HEK293 (cell line): ENCODE measurements around the gene UNC50.

Source experiments
- CTCF ChIA-PET: fragments of 350-600 bp; formaldehyde crosslinking; extraction: SDS; loops from one replicate; lab custom pipeline; 2021; ENCODE audit warnings: antibody characterized with exemption; lab: Yijun Ruan, JAX
- POLR2A ChIA-PET: fragments of 300-600 bp; formaldehyde crosslinking; extraction: SDS; loops from one replicate; lab custom pipeline; 2020; ENCODE audit warnings: antibody characterized with exemption, inconsistent platforms; lab: Yijun Ruan, JAX
- H3K27ac ChIP-seq: fragments of 200-500 bp; sonication (Bioruptor generic); 2 replicates; pipeline ENCODE4 v1.5.1; 2014; ENCODE audit warnings: low read depth, low read length, control low read depth, inconsistent platforms; ENCODE audit errors: extremely low read depth
- H3K36me3 ChIP-seq, 2 experiments: fragments of 200-500 bp in 1 of 2; sonication (Bioruptor generic) in 1 of 2; 1 replicate in 1 of 2; 2 replicates in 1 of 2; pipeline ENCODE4 v1.5.1; 2014 to 2017; ENCODE audit warnings: inconsistent platforms in 2 of 2, low read length in 2 of 2; ENCODE audit not compliant: control insufficient read depth in 2 of 2, insufficient read depth in 1 of 2
- H3K4me1 ChIP-seq: fragments of 200-500 bp; sonication (Bioruptor generic); 2 replicates; pipeline ENCODE4 v1.5.1; 2014; ENCODE audit warnings: mild to moderate bottlenecking, low read length, inconsistent platforms; ENCODE audit not compliant: control insufficient read depth, insufficient read depth
- H3K4me3 ChIP-seq: 2 replicates; pipeline ENCODE4 v1.5.1; 2011; ENCODE audit warnings: low read depth, mild to moderate bottlenecking, control low read depth, low read length, moderate library complexity
- H3K9me3 ChIP-seq: fragments of 200-500 bp; sonication (Bioruptor generic); 2 replicates; pipeline ENCODE4 v1.5.1; 2014; ENCODE audit warnings: low read depth, low read length, inconsistent platforms; ENCODE audit not compliant: control insufficient read depth, insufficient read depth
- ATF2 ChIP-seq: fragments of 450-650 bp; formaldehyde crosslinking; IDR thresholded peaks from 2 replicates; pipeline ENCODE4 v1.5.1; 2016; ENCODE audit warnings: missing biosample characterization, missing genetic modification characterization, low read depth
- BCL6B ChIP-seq: fragments of 450-650 bp; formaldehyde crosslinking; IDR thresholded peaks from 2 replicates; pipeline ENCODE4 v1.5.1; 2017; ENCODE audit warnings: missing biosample characterization, missing genetic modification characterization
- GFI1B ChIP-seq: fragments of 450-650 bp; formaldehyde crosslinking; IDR thresholded peaks from 2 replicates; pipeline ENCODE4 v1.5.1; 2016; ENCODE audit warnings: missing biosample characterization, missing genetic modification characterization
- GLI4 ChIP-seq: fragments of 450-650 bp; formaldehyde crosslinking; IDR thresholded peaks from 2 replicates; pipeline ENCODE4 v1.5.1; 2016; ENCODE audit warnings: missing biosample characterization, missing genetic modification characterization
- GLIS1 ChIP-seq: fragments of 450-650 bp; formaldehyde crosslinking; IDR thresholded peaks from 2 replicates; pipeline ENCODE4 v1.5.1; 2016; ENCODE audit warnings: missing biosample characterization, missing genetic modification characterization
- KLF17 ChIP-seq: fragments of 450-650 bp; formaldehyde crosslinking; IDR thresholded peaks from 2 replicates; pipeline ENCODE4 v1.5.1; 2016; ENCODE audit warnings: missing biosample characterization, missing genetic modification characterization
- KLF8 ChIP-seq: fragments of 450-650 bp; formaldehyde crosslinking; IDR thresholded peaks from 2 replicates; pipeline ENCODE4 v1.5.1; 2016; ENCODE audit warnings: missing biosample characterization, missing genetic modification characterization
- TRIM28 ChIP-seq: IDR thresholded peaks from 2 replicates; pipeline ENCODE4 v1.6.1; 2011; ENCODE audit warnings: low read length, control low read depth, borderline replicate concordance
- ZBTB17 ChIP-seq: fragments of 450-650 bp; formaldehyde crosslinking; IDR thresholded peaks from 2 replicates; pipeline ENCODE4 v1.5.1; 2016; ENCODE audit warnings: missing biosample characterization, missing genetic modification characterization
- ZBTB7A ChIP-seq: fragments of 450-650 bp; formaldehyde crosslinking; IDR thresholded peaks from 2 replicates; pipeline ENCODE4 v1.5.1; 2016; ENCODE audit warnings: low read depth, missing biosample characterization, missing genetic modification characterization
- ZIC2 ChIP-seq: fragments of 450-650 bp; formaldehyde crosslinking; IDR thresholded peaks from 2 replicates; pipeline ENCODE4 v1.5.1; 2016; ENCODE audit warnings: missing biosample characterization, missing genetic modification characterization
- ZNF140 ChIP-seq: fragments of 450-650 bp; formaldehyde crosslinking; IDR thresholded peaks from 2 replicates; pipeline ENCODE4 v1.5.1; 2016; ENCODE audit warnings: missing biosample characterization, missing genetic modification characterization
- ZNF157 ChIP-seq: fragments of 450-650 bp; formaldehyde crosslinking; IDR thresholded peaks from 2 replicates; pipeline ENCODE4 v1.5.1; 2016; ENCODE audit warnings: missing biosample characterization, missing genetic modification characterization
- ZNF174 ChIP-seq: fragments of 450-650 bp; formaldehyde crosslinking; IDR thresholded peaks from 2 replicates; pipeline ENCODE4 v1.5.0; 2017; ENCODE audit warnings: missing biosample characterization, mild to moderate bottlenecking, missing genetic modification characterization
- ZNF202 ChIP-seq: fragments of 450-650 bp; formaldehyde crosslinking; IDR thresholded peaks from 2 replicates; pipeline ENCODE4 v1.5.1; 2016; ENCODE audit warnings: missing biosample characterization, missing genetic modification characterization, borderline replicate concordance
- ZNF274 ChIP-seq, 2 experiments: fragments of 200-500 bp in 1 of 2; fragments of 450-650 bp in 1 of 2; sonication (Bioruptor generic) in 1 of 2; formaldehyde crosslinking in 1 of 2; IDR thresholded peaks; 2 replicates each; pipeline versions ENCODE4 v1.5.1 to v1.6.1; 2014 to 2016; ENCODE audit warnings: borderline replicate concordance in 1 of 2, inconsistent platforms in 1 of 2, low read length in 1 of 2, missing biosample characterization in 1 of 2, missing genetic modification characterization in 1 of 2
- ZNF37A ChIP-seq: fragments of 450-650 bp; IDR thresholded peaks from 2 replicates; pipeline ENCODE4 v1.5.1; 2018; ENCODE audit warnings: missing biosample characterization, missing genetic modification characterization
- ZNF423 ChIP-seq: fragments of 450-650 bp; formaldehyde crosslinking; IDR thresholded peaks from 2 replicates; pipeline ENCODE4 v1.5.1; 2016; ENCODE audit warnings: missing biosample characterization, missing genetic modification characterization
- ZNF433 ChIP-seq: fragments of 450-650 bp; formaldehyde crosslinking; IDR thresholded peaks from 2 replicates; pipeline ENCODE4 v1.5.1; 2016; ENCODE audit warnings: missing biosample characterization, missing genetic modification characterization, low read depth
- ZNF555 ChIP-seq: fragments of 450-650 bp; formaldehyde crosslinking; conservative IDR thresholded peaks from 2 replicates; pipeline ENCODE4 v1.5.1; 2017; ENCODE audit warnings: missing biosample characterization, mild to moderate bottlenecking, missing genetic modification characterization, inconsistent platforms
- ZNF561 ChIP-seq: fragments of 450-650 bp; IDR thresholded peaks from 2 replicates; pipeline ENCODE4 v1.5.1; 2018; ENCODE audit warnings: missing biosample characterization, missing genetic modification characterization, borderline replicate concordance
- ZNF580 ChIP-seq: fragments of 450-650 bp; formaldehyde crosslinking; IDR thresholded peaks from 2 replicates; pipeline ENCODE4 v1.5.1; 2016; ENCODE audit warnings: missing biosample characterization, missing genetic modification characterization
- ZXDB ChIP-seq: fragments of 450-650 bp; formaldehyde crosslinking; IDR thresholded peaks from 2 replicates; pipeline ENCODE4 v1.5.1; 2016; ENCODE audit warnings: missing biosample characterization, missing genetic modification characterization
- TF ChIP-seq, protein P1 (sequence below): fragments of 450-650 bp; formaldehyde crosslinking; IDR thresholded peaks from 2 replicates; pipeline ENCODE4; 2016; ENCODE audit warnings: missing biosample characterization, missing genetic modification characterization
- TF ChIP-seq, protein P2 (sequence below): fragments of 450-650 bp; formaldehyde crosslinking; IDR thresholded peaks from 2 replicates; pipeline ENCODE4 v1.5.1; 2016; ENCODE audit warnings: missing biosample characterization, missing genetic modification characterization

The UNC50 gene

DNA sequence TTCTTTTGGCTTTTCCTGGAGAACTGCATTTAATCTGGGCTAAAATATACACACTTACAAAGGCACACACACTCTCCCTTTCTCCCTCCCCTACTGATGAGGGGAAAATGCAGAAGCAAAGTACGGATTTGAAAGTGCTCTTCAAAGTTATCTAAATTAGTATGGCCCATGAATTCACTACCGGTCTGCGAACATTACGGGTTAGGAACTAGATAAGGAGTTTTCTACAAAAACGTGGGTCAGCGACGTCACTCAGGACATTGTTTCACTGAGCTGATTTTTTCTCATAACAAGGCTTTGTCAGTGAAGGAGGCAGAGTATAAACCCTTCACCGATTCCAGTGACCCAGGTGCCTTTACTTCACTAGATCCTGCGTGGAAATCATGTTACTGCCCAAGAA, 47.4 kb upstream of the UNC50 start:
- Histone ChIP-seq H3K4me1 (no peaks in the 10 kb centered on the region), H3K36me3 (peaks cover 0 to 86% of the 10 kb centered on the region in 2 experiments; a peak in 2 of 3 replicates)
- TF ChIP-seq, protein P1, sequence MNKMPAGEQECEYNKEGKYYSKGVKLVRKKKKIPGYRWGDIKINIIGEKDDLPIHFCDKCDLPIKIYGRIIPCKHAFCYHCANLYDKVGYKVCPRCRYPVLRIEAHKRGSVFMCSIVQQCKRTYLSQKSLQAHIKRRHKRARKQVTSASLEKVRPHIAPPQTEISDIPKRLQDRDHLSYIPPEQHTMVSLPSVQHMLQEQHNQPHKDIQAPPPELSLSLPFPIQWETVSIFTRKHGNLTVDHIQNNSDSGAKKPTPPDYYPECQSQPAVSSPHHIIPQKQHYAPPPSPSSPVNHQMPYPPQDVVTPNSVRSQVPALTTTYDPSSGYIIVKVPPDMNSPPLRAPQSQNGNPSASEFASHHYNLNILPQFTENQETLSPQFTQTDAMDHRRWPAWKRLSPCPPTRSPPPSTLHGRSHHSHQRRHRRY (tag by site-specific recombination): no peak
- TF ChIP-seq ZBTB7A: no peak
- no peak for TF ChIP-seq ZNF423 (tag by site-specific recombination)
- no peak for TF ChIP-seq GLIS1 (tag by site-specific recombination)
- TF ChIP-seq KLF8: no peak
- TF ChIP-seq ZNF555 (tag by site-specific recombination): no peak
- TF ChIP-seq BCL6B (tag by site-specific recombination): no peak
- TF ChIP-seq ZNF174: no peak
- TF ChIP-seq, all 188 proteins: peak for 0
- ChIA-PET CTCF (interaction anchor here (0.7 to 5.0 kb wide), 2 partner anchors 8 to 86 kb away, joined by 3 to 22 read pairs; no protein-coding TSS in a partner anchor), POLR2A (no interaction called here)
- H3K27ac ChIP-seq: no peak overlapping the region
- no peaks in the 10 kb centered on the region for H3K9me3 ChIP-seq
- no peak overlapping the region for H3K4me3 ChIP-seq

DNA sequence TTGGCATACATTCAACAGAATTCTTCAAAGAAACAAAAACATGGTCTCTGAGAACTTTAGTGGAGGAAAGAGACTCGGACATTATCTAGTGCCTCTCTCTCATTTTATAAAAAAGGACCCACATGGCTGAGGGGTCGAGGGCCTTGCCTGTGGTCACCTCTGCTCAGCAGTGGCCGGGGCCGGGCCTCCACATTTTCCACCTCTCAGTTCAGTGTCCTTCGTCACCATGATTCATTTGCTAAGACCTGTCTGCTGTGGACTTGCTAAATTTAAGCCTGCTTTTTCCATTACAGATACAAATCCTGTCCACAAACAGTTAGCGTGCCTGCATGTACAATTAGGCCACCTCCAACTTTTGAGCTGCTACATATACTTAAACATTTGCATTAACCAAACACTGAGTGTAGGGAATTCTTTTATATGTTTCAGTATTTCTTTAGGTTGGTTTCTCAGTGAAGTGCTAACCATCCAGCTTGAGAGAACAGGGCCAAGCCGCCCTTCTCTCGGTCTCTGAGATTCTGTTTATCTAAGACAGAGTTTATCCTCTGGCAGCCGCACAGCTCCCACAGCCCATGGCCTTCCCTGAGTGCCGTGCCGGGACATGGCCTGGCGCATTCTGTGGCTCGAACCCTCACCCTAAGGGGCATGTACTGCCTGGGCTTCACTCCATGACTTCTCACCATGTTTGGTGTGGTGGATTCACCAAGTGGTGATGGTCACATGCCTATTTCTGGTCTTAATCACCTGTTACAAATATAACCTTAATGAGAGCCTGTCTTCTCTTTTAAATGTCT, 46.3 kb upstream of the UNC50 start:
- Histone ChIP-seq H3K27ac (no peak overlapping the region), H3K4me3 (no peak overlapping the region), H3K4me1 (no peaks in the 10 kb centered on the region), H3K9me3 (no peaks in the 10 kb centered on the region), H3K36me3 (peaks cover 0 to 88% of the 10 kb centered on the region in 2 experiments; a peak in 2 of 3 replicates)
- POLR2A ChIA-PET: interaction anchor here (0.6 kb wide), 1 partner anchor 165 kb away, joined by 3 read pairs; no protein-coding TSS in a partner anchor
- CTCF ChIA-PET: interaction anchor here (0.5 kb wide), 1 partner anchor 154 kb away, joined by 3 read pairs; no protein-coding TSS in a partner anchor
- no peak for TF ChIP-seq ZNF37A (tag by site-specific recombination)
- no peak for TF ChIP-seq ZNF157 (tag by site-specific recombination)
- TF ChIP-seq, protein P2, sequence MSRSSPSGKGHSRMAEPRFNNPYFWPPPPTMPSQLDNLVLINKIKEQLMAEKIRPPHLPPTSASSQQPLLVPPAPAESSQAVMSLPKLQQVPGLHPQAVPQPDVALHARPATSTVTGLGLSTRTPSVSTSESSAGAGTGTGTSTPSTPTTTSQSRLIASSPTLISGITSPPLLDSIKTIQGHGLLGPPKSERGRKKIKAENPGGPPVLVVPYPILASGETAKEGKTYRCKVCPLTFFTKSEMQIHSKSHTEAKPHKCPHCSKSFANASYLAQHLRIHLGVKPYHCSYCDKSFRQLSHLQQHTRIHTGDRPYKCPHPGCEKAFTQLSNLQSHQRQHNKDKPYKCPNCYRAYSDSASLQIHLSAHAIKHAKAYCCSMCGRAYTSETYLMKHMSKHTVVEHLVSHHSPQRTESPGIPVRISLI: no peak
- no peak for TF ChIP-seq GFI1B (tag by site-specific recombination)
- TF ChIP-seq ZNF202 (tag by site-specific recombination): no peak
- TF ChIP-seq ZNF274 (IDR thresholded peaks at IDR 0.05; ENCODE audit: low read length): no peak
- TF ChIP-seq ZNF274 (tag by site-specific recombination; IDR thresholded peaks at IDR 0.05; ENCODE audit: borderline replicate concordance): no peak
- no peak for TF ChIP-seq TRIM28
- no peak for TF ChIP-seq ZNF433 (tag by site-specific recombination)
- TF ChIP-seq ZNF140 (tag by site-specific recombination): no peak
- TF ChIP-seq ZBTB7A: no peak
- no peak for TF ChIP-seq GLI4 (tag by site-specific recombination)
- TF ChIP-seq ATF2: no peak
- no peak for TF ChIP-seq KLF17 (tag by site-specific recombination)
- TF ChIP-seq ZXDB (tag by site-specific recombination): no peak
- TF ChIP-seq ZNF580: no peak
- TF ChIP-seq ZIC2 (tag by site-specific recombination): no peak
- no peak for TF ChIP-seq ZBTB17
- no peak for TF ChIP-seq ZNF561 (tag by site-specific recombination)
